Epithelial cell of prostate (primary cell): ENCODE results near the gene GNA14.
"Not testable (repeated sequence)": the region's sequence is repeated elsewhere in the genome, so short reads cannot be mapped to it uniquely, and the experiment has no call there.

Source experiments
- DNase-seq: peaks from one replicate; pipeline ENCODE4 v3.0.0-alpha.2; 2011; ENCODE audit warnings: low read depth, low spot score
- H3K27ac ChIP-seq: fragments of 450-650 bp; 2 replicates; pipeline ENCODE4 v1.5.1; 2017; ENCODE audit warnings: mild to moderate bottlenecking

Gene GNA14

GRCh38 chr9:77457916-77458592, 190.1 kb downstream of the GNA14 start:
- H3K27ac ChIP-seq = no peak overlapping the region
- DNase-seq = no peak

GRCh38 chr9:77456829-77457437, 191.2 kb downstream of the GNA14 start:
- H3K27ac ChIP-seq = no peak overlapping the region
- peak; percentile 56 for DNase-seq

- no peak for DNase-seq
- H3K27ac ChIP-seq = no peak overlapping the region
Observed at GRCh38 chr9:77455312-77455927, 192.7 kb downstream of the GNA14 start.

- H3K27ac ChIP-seq = no peak overlapping the region
- no peak for DNase-seq
Observed at GRCh38 chr9:77454663-77455062, 193.5 kb downstream of the GNA14 start.

GRCh38 chr9:77453825-77454647, 194.1 kb downstream of the GNA14 start:
- no peak overlapping the region for H3K27ac ChIP-seq

GRCh38 chr9:77451507-77451906, 196.6 kb downstream of the GNA14 start:
- no peak overlapping the region for H3K27ac ChIP-seq
- DNase-seq = no peak

More at GRCh38 chr9:77453825-77454647, 194.1 kb downstream of the GNA14 start:
- no peak for DNase-seq

- DNase-seq = no peak
- no peak overlapping the region for H3K27ac ChIP-seq
Observed at GRCh38 chr9:77450085-77450475, 198.0 kb downstream of the GNA14 start.

- peak overlapping the region; percentile 3 for H3K27ac ChIP-seq
- peak; percentile 69 for DNase-seq
Observed at GRCh38 chr9:77449240-77450084, 198.7 kb downstream of the GNA14 start.

- no peak overlapping the region for H3K27ac ChIP-seq
- no peak for DNase-seq
Observed at GRCh38 chr9:77447646-77448045, 200.5 kb downstream of the GNA14 start.

- no peak for DNase-seq
- H3K27ac ChIP-seq = no peak overlapping the region
Observed at GRCh38 chr9:77442436-77442835, 205.7 kb downstream of the GNA14 start.

GRCh38 chr9:77441124-77441523, 207.0 kb downstream of the GNA14 start:
- H3K27ac ChIP-seq, DNase-seq: not testable (repeated sequence)

- no peak for DNase-seq
- H3K27ac ChIP-seq = no peak overlapping the region
Observed at GRCh38 chr9:77440057-77440456, 208.1 kb downstream of the GNA14 start.

GRCh38 chr9:77438653-77439052, 209.5 kb downstream of the GNA14 start:
- no peak overlapping the region for H3K27ac ChIP-seq
- DNase-seq = no peak

GRCh38 chr9:77435688-77436087, 212.4 kb downstream of the GNA14 start:
- no peak overlapping the region for H3K27ac ChIP-seq
- no peak for DNase-seq

- no peak overlapping the region for H3K27ac ChIP-seq
- no peak for DNase-seq
Observed at GRCh38 chr9:77435277-77435676, 212.8 kb downstream of the GNA14 start.

GRCh38 chr9:77433675-77434445, 214.3 kb downstream of the GNA14 start:
- DNase-seq = no peak
- H3K27ac ChIP-seq = no peak overlapping the region

GRCh38 chr9:77432053-77432452, 216.1 kb downstream of the GNA14 start:
- no peak for DNase-seq
- H3K27ac ChIP-seq = no peak overlapping the region

GRCh38 chr9:77429928-77430327, 218.2 kb downstream of the GNA14 start:
- no peak overlapping the region for H3K27ac ChIP-seq
- DNase-seq = no peak

- DNase-seq = no peak
- no peak overlapping the region for H3K27ac ChIP-seq
Observed at GRCh38 chr9:77427256-77427927, 220.7 kb downstream of the GNA14 start.
